ENCODE results near the gene BRIP1.

Gene BRIP1

DNA sequence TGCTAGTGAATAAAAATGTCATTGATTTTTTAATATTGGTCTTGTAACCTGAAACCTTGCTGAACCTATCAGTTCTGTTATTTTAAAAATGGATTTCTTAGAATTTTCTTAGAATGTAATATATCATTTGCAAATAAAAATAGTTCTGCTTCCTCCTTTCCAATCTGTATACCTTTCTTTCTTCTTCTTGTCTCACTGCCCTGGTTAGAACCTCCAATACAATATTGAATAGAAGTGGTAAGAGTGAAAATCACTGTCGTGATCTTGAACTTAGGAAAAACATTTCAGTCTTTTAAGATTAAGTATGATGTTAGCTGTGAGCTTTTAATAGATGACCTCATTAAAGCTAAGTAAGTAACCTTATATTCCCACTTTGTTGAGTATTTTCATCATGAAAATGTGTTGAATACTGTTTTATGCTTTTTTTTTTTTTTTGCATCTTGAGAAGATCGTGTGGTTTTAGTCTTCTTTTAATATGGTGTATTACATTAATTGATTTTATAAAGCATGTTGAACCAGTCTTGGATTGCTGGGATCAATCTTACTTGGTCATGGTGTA, 167.5 kb downstream of the BRIP1 start:
- TF ChIP-seq, protein P1, sequence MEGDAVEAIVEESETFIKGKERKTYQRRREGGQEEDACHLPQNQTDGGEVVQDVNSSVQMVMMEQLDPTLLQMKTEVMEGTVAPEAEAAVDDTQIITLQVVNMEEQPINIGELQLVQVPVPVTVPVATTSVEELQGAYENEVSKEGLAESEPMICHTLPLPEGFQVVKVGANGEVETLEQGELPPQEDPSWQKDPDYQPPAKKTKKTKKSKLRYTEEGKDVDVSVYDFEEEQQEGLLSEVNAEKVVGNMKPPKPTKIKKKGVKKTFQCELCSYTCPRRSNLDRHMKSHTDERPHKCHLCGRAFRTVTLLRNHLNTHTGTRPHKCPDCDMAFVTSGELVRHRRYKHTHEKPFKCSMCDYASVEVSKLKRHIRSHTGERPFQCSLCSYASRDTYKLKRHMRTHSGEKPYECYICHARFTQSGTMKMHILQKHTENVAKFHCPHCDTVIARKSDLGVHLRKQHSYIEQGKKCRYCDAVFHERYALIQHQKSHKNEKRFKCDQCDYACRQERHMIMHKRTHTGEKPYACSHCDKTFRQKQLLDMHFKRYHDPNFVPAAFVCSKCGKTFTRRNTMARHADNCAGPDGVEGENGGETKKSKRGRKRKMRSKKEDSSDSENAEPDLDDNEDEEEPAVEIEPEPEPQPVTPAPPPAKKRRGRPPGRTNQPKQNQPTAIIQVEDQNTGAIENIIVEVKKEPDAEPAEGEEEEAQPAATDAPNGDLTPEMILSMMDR (conservative IDR thresholded peaks at IDR 0.05) = no peak
- H3K27ac ChIP-seq = no peak overlapping the region

DNA sequence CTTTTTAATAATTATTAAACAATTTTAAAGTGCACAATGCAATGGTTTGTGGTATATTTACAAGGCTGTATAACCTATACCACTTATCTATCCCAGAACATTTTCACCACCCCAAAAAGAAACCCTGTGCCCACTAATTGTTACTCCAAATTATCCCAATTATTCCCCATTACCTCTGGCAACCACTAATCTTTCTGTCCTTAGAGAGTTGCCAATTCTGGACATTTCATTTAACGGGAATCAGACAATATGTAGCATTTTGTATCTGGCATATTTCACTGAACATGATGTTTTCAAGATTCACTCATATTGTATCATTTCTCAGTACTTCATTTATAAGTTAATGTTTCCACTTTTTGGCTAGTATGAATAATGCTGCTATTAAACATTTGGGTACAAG, 169.2 kb downstream of the BRIP1 start:
- H3K27ac ChIP-seq = no peak overlapping the region
- TF ChIP-seq, protein P1 (conservative IDR thresholded peaks at IDR 0.05) = no peak

DNA sequence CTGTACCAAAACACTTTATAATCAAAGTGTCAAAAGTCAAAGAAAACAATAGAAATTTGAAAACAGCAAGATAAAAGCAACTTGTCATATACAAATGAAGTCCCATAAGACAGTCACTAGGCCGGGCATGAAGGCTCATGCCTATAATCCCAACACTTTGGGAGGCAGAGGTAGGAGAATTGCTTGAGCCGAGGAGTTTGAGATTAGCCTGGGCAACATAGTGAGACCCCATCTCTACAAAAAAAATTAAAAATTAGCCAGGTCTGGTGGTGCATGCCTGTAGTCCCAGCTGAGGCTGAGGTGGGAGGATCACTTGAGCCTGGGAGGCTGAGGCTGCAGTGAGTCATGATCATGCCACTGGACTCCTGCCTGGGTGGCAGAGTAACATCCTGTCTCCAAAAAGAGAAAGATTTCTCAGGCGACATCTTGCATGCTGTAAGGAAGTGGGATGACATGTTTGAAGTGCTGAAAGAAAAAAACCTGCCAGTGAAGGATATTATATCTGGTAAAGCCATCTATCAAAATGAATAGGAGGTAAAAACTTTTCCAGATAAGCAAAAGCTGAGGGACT, 173.6 kb downstream of the BRIP1 start:
- H3K27ac ChIP-seq = no peak overlapping the region
- TF ChIP-seq, protein P1 (conservative IDR thresholded peaks at IDR 0.05) = no peak

DNA sequence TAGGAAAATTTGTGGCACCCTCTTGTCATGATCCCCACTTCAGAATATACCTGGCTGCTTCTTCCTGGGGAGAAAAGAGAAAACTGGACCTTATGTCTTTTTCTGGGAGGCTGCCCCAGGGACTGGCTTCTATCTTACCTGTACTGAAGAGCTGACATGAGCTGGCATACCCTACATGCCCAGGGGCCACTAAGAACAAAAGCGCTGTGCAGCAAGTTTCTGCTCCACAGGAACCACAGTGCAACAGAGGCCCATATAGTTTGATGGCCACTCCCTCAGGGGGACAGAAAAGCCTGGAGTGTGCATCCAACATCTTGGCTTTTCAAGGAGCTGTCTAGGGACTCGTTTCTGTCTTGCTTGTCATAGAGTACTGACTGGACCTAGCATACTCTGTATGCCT, 175.6 kb downstream of the BRIP1 start:
- TF ChIP-seq, protein P1 (conservative IDR thresholded peaks at IDR 0.05) = no peak
- no peak overlapping the region for H3K27ac ChIP-seq

DNA sequence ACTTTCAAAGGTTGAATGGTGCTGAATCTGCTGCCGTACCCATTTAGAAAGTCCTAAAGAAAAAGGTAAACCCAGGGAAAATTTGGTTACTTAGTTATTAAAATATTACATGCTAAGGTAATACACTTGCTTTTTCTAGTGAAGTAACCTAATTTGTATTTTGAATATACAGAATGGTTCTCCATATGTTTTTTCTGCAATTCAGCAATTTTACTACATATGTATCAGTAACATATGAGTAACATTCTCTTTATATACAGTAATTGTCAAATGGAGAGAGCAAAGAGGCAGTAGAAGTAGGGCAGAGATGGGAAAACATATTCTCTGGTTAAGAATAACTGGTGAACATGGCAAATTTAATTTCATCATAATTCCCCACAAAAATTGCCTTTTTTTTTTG, 177.2 kb downstream of the BRIP1 start:
- no peak overlapping the region for H3K27ac ChIP-seq
- TF ChIP-seq, protein P1 (conservative IDR thresholded peaks at IDR 0.05) = no peak

DNA sequence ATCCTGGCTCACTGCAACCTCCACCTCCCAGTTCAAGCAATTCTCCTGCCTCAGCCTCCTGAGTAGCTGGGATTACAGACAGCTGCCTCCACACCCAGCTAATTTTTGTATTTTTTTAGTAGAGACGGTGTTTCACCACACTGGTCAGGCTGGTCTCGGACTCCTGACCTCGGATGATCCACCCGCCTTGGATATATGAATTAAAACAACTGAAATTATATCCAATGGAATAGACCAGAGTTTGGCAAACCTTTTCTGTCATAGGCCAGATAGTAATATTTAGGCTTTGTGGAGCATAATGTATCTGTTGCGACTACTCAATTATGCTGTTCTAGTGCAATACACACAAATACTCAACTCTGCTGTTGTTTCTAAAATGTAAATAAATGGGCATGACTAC, 178.5 kb downstream of the BRIP1 start:
- TF ChIP-seq, protein P1 (conservative IDR thresholded peaks at IDR 0.05) = no peak
- H3K27ac ChIP-seq = no peak overlapping the region

DNA sequence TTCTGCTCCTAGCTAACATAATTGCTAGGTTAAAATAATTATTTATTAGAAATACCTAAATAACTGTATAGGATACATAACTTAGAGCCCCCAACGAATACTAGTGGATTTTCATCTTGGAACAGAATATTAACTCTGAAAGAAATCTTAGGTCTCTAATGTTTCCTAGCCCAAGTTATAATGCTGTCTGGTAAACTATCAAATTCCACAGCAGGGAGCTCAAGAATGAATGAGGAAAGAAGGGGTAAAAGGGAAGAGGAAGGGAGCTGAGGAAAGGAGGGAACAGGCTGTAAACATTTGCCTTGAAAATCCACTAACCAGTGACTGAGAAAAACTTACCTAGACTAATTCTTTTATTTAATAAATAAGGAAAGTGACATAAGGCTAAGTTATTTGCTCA, 179.2 kb downstream of the BRIP1 start:
- no peak overlapping the region for H3K27ac ChIP-seq
- TF ChIP-seq, protein P1 (conservative IDR thresholded peaks at IDR 0.05) = no peak

All from VCaP (cell line).